Astrocyte (in vitro differentiated cells and primary cell): ENCODE data around the gene SCAI.

Source experiments
- CTCF ChIP-seq: IDR thresholded peaks from 2 replicates; pipeline ENCODE4 v1.5.1; 2011; ENCODE audit warnings: low read depth, mild to moderate bottlenecking, inconsistent platforms, low read length, moderate library complexity; ENCODE audit not compliant: insufficient read depth
- EZH2 ChIP-seq: IDR thresholded peaks from 2 replicates; pipeline ENCODE4 v1.6.1; 2012; ENCODE audit warnings: mild to moderate bottlenecking, low read length, inconsistent platforms; ENCODE audit not compliant: insufficient read depth

- no peak for TF ChIP-seq CTCF
- no peak for TF ChIP-seq EZH2
Measured at GRCh38 chr9:125177888-125178287, 34.6 kb upstream of the SCAI start.
